NCI-H1694 (cell line): ENCODE results near the gene DPP6.

Experiments used
- DNase-seq: peaks from one replicate; lab custom pipeline; 2025; lab: John Stamatoyannopoulos, UW

The DPP6 gene

GRCh38 chr7:154598396-154598795 is 546.2 kb downstream of the DPP6 start:
- DNase-seq, result no peak

- no peak for DNase-seq
Observed at GRCh38 chr7:154598864-154599263, 546.7 kb downstream of the DPP6 start.

GRCh38 chr7:154610903-154611302 is 558.7 kb downstream of the DPP6 start:
- DNase-seq, result no peak

- no peak for DNase-seq
Observed at GRCh38 chr7:154613811-154614210, 561.6 kb downstream of the DPP6 start.

DNA sequence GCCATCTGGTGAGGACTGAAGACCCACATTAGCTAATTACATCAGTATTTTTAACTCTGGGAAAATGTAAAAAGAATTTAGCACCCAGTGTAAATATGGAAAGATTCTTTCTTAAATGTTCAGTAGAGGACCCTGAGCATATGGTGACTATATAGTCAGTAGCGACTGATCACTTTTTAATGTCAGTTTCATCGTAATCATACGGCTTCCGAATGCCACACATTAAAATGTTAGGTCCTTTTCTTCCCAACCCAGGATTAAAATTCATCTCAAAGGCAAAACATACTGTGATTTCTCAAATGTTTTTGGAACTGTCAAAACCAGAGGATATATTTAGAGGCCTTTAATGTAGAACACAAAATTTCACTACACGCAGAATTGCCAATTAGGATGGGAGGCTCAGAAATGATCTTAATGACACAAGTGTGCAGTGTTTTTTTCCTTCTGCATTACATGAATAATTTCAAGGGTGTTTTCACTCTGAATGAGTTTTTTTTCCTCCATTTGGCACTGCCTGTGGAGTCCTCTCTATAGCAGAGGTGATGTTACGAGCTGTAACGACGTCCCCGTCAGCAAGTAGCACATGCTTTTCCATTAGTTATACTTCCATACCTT is 568.0 kb downstream of the DPP6 start:
- DNase-seq, result no peak

DNA sequence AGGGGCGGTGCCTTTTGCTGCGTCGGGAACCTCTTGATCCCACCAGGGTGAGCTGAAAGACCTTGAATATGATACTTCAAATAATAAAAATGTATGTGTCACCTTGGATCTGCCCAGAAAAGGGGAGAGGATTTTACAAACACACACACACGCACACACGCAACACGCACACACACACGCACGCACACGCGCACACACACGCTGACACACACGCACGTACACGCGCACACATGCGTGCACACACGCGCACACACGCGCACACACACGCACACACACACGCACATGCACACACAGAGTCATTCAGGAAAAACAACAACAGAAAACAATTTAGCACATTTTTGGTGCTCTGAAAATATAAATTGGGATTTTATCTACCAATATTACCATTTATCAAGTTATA is 571.2 kb downstream of the DPP6 start:
- no peak for DNase-seq

GRCh38 chr7:154627646-154628290 is 575.6 kb downstream of the DPP6 start:
- DNase-seq, result no peak

GRCh38 chr7:154628556-154628955 is 576.4 kb downstream of the DPP6 start:
- DNase-seq, result no peak

- DNase-seq, result no peak
Observed at GRCh38 chr7:154631162-154631561, 579.0 kb downstream of the DPP6 start.

DNA sequence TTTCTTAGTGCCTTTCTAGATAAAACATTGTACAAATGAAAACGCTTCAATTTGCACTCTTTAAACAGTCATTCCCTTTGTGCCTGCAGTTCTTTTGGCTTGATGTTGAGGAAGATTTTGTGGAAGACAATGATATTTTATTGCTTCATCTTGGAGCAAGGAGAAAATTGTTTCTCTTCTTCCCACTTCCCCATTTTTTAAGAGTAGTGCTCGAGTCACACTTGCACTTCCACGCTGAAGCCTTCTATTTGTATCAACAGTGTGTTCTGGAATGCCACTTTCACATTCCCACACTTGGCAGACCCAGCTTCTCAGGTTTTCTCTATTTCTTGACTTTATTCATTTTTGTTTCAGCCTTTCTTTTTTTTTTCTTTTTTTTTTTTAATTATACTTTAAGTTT is 581.4 kb downstream of the DPP6 start:
- DNase-seq, result no peak

DNA sequence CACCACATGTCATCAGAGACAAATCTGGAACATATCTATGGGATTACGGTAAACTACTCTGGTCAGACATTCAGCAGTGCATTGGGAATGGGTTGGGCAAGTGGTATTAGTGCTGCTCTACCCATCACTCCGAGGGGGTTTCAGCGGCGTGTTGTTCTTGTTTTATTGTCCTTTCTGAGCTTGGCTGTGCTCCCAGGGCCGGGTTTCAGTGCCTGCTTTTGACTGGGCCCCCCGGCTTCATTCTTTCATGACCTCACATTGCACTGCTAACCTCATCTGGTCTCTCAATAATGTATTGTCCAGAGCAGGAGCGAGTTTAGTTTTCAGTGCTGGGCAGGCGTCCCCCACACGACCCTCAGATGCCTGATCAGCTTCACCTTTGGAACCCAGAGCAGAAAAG is 586.1 kb downstream of the DPP6 start:
- no peak for DNase-seq

DNA sequence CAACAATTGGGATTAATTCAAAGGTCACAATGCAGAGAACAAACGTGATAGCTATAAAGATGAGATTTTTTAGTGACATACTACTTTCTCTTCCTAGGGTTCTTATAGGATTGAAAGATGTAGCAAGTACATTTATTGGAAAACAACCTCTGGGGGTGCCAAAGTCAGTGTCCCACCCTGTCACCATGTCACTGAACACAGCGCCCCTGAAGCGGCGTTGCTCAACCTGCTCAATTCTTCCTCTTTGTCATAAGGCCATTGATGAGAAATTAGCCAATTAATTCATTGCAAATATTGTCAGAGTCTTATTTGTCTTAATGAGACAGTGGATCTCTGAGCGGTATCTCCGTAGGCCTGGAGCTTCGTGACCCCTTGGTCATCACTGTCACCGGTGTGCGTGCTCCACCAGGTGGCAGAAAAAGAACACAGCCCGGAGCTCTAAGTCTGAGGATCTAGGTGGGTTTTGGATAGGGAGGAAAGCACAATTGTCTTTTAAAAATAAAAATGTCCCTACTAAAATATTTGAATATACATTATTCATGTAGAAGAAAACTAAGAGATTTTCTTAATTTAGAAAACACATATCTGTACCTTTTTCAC is 588.2 kb downstream of the DPP6 start:
- no peak for DNase-seq

DNA sequence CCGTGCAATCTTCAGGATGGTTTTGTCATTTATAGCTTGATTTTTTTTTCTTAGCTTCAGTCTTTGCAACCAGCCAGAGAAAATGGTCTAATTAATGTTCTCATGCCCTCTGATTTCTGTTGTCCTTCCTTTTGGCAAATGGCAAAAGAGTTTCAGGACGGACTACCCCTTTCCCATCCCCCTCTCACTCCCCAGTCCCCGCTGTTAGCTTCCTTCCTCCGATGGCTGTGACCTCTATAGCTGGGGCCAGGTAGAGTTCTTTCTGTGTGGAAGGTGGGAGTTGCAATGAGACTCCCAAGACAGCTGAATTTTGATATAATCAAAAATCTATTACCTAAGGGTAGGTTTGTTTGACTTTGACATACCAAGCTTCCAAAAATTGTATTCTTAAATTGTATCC is 588.7 kb downstream of the DPP6 start:
- no peak for DNase-seq

DNA sequence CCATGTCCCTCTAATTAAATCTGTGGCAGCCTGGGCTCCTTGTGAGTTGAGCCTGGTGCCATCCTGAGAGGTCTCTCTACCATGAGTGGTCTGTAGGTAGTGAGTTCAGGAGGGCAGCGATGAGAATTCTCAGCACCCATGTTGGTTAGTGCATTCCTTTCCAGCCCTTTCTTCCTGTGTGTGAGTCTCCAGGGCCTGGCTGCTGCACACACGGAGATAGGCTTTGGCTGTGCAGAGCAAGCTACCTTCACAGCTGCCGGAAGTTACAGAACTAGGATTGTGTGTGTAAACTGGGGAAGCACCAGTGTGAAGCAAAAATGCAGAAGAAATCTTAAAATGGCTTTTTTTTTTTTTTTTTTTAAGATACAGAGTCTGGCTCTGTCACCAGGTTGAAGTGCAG is 592.2 kb downstream of the DPP6 start:
- no peak for DNase-seq

- DNase-seq, result no peak
Observed at GRCh38 chr7:154646126-154647013, 594.2 kb downstream of the DPP6 start.

DNA sequence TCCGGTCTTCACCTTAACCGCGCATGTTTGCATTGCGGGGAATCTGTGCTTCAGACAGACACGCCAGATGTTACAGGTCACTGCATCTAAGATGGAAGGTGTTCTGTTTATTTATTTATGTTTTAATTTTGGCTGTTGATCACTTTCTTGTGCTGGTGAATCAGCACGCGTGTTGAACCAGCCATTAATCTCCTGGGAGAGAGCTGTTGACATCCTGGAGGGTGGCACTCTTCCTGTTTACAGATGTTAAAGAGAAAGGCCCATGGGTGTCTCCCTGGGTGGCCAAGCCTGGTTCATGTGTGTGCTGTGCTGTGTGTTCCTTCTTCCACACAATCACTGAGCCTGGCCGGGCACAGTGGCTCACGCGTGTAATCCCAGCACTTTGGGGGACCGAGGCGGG is 595.4 kb downstream of the DPP6 start:
- DNase-seq, result no peak

GRCh38 chr7:154649015-154649414 is 596.8 kb downstream of the DPP6 start:
- no peak for DNase-seq

DNA sequence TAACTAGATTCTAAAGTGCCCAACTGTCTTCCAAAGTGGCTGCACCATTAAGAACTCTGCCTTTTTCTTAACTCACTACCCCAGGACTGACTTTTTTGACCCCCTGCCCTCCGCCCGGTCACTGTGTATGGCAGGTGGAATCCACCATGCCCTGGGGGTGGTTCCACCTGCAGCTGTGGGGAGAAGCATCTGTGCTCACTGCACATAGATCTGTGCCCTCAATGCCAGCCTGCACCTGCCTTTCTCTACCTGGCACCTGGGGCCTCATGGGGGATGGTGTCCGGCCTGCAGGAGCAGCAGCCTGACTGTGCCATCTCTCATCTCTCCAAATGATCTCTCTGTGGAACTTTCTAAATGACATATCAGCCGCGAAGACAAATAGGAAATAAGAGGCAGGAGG is 597.2 kb downstream of the DPP6 start:
- no peak for DNase-seq

- no peak for DNase-seq
Observed at GRCh38 chr7:154650275-154650674, 598.1 kb downstream of the DPP6 start.

DNA sequence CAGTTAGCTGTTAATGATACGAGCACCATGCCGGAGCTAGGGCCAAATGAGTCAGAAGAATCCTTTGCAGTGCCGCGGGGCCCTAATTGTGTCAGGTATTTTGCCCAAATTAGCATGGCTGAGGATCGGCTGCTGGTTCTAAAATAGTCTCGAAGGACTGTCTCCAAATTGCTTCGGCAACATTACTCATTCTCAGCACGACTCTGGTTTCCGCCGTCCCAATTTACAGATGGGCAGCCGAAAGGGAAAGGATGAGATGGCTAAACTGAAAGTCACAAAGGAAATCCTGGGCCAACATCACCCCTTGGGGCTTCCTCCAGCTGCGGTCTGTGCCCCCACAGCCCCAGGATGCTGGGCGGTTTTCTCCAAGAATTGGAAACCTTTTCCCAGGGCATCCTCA is 599.3 kb downstream of the DPP6 start:
- DNase-seq, result no peak

- no peak for DNase-seq
Observed at GRCh38 chr7:154652564-154652963, 600.4 kb downstream of the DPP6 start.

GRCh38 chr7:154653281-154653680 is 601.1 kb downstream of the DPP6 start:
- no peak for DNase-seq

DNA sequence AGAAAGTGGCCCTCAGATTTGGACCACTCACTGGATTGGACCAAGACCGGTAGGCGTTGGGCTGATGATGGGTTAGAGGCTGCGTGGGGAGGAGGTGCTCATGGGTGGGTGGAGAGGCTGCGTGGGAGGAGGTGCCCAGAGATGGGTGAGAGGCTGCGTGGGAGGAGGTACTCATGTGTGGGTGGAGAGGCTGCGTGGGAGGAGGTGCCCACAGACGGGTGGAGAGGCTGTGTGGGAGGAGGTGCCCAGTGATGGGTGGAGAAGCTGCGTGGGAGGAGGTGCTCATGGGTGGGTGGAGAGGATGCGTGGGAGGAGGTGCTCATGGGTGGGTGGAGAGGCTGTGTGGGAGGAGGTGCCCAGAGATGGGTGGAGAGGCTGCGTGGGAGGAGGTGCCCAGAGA is 604.4 kb downstream of the DPP6 start:
- DNase-seq, result no peak
